Endothelial cell of umbilical vein (primary cell): Measurements from ENCODE around the gene EEF1AKMT1. TPM values are rescaled to one million over a fixed set of nuclear protein-coding genes. Genes with fewer than 3 reads are reported as not detected.

Experiments
- BruUV-seq: library from RNA; stranded (reverse); fragments of 400-500 nt; replicated peaks from 2 replicates; lab custom pipeline; 2021; lab: Mats Ljungman, UMichigan
- CTCF ChIA-PET: fragments of 300-600, 350-600 bp; sonication (Branson Sonifier 250); formaldehyde crosslinking; loops from one replicate; lab custom pipeline; 2021; ENCODE audit warnings: antibody characterized with exemption, inconsistent platforms; lab: Charles Lee
- POLR2A ChIA-PET: fragments of 300-600, 350-600 bp; sonication (Branson Sonifier 250); formaldehyde crosslinking; loops from one replicate; lab custom pipeline; 2021; ENCODE audit warnings: antibody characterized with exemption, inconsistent platforms; lab: Charles Lee
- DNase-seq: peaks from one replicate; pipeline ENCODE4 v3.0.0-alpha.2; 2011; ENCODE audit warnings: low read depth, low spot score
- FAIRE-seq: peaks from 2 replicates; lab custom pipeline; 2011; peaks lifted over from hg19 to GRCh38; lab: Jason Lieb, UNC
- H2AFZ ChIP-seq: 2 replicates; pipeline ENCODE4 v1.6.0; 2012; ENCODE audit warnings: low read depth, low read length, control low read depth, inconsistent platforms
- H3K27ac ChIP-seq: 2 replicates; pipeline ENCODE4 v1.5.1; 2011; ENCODE audit warnings: low read depth, mild to moderate bottlenecking, control low read depth, low read length, moderate library complexity; ENCODE audit not compliant: insufficient read depth
- H3K27me3 ChIP-seq, 2 experiments: 2 replicates each; pipeline versions ENCODE4 v1.6.0 to v1.6.1; 2011; ENCODE audit warnings: low read length in 2 of 2, mixed read lengths in 1 of 2; ENCODE audit not compliant: control insufficient read depth in 2 of 2, insufficient read depth in 2 of 2
- H3K36me3 ChIP-seq, 2 experiments: 2 replicates in 1 of 2; 3 replicates in 1 of 2; pipeline ENCODE4 v1.5.1; 2011; ENCODE audit warnings: low read length in 2 of 2, mild to moderate bottlenecking in 1 of 2, moderate library complexity in 1 of 2; ENCODE audit not compliant: control insufficient read depth in 2 of 2, insufficient read depth in 2 of 2; ENCODE audit errors: extremely low read depth in 1 of 2
- H3K4me1 ChIP-seq: 3 replicates; pipeline ENCODE4 v1.5.1; 2011; ENCODE audit warnings: mild to moderate bottlenecking, low read length; ENCODE audit not compliant: control insufficient read depth, insufficient read depth; ENCODE audit errors: extremely low read depth
- H3K4me2 ChIP-seq: 2 replicates; pipeline ENCODE4 v1.6.1; 2011; ENCODE audit warnings: low read length, control low read depth, mixed read lengths; ENCODE audit not compliant: insufficient read depth
- H3K4me3 ChIP-seq, 3 experiments: fragments of 200-600 bp in 1 of 3; sonication (generic), shearing (Covaris generic) in 1 of 3; replicated peaks in 1 of 3; 2 replicates each; pipeline ENCODE4 v1.5.1; 2011 to 2016; ENCODE audit warnings: control low read depth in 3 of 3, low read length in 3 of 3, mild to moderate bottlenecking in 2 of 3, inconsistent platforms in 1 of 3, low read depth in 1 of 3, moderate library complexity in 1 of 3; ENCODE audit not compliant: insufficient read depth in 1 of 3
- H3K79me2 ChIP-seq: 2 replicates; pipeline ENCODE4 v1.6.0; 2012; ENCODE audit warnings: low read length, inconsistent platforms; ENCODE audit not compliant: control insufficient read depth, insufficient read depth
- H3K9ac ChIP-seq: replicated peaks from 2 replicates; pipeline ENCODE3; 2011; ENCODE audit warnings: low read length, control low read depth; ENCODE audit not compliant: insufficient read depth; ENCODE audit errors: extremely low read depth
- H3K9me1 ChIP-seq: replicated peaks from 3 replicates; pipeline ENCODE4 v1.6.0; 2011; ENCODE audit warnings: mild to moderate bottlenecking, low read length; ENCODE audit not compliant: control insufficient read depth, insufficient read depth; ENCODE audit errors: extremely low read depth
- H3K9me3 ChIP-seq: replicated peaks from 2 replicates; pipeline ENCODE4 v1.5.1; 2012; ENCODE audit warnings: low read length, inconsistent platforms; ENCODE audit not compliant: control insufficient read depth, insufficient read depth
- H4K20me1 ChIP-seq: replicated peaks from 2 replicates; pipeline ENCODE3; 2011; ENCODE audit warnings: mild to moderate bottlenecking, low read length; ENCODE audit not compliant: control insufficient read depth, insufficient read depth; ENCODE audit errors: extremely low read depth
- EZH2 ChIP-seq: IDR thresholded peaks from 2 replicates; pipeline ENCODE4 v1.6.1; 2012; ENCODE audit warnings: borderline replicate concordance, low read depth, mild to moderate bottlenecking, moderate library complexity, low read length, inconsistent platforms; ENCODE audit not compliant: severe bottlenecking
- FOS ChIP-seq: IDR thresholded peaks from 2 replicates; pipeline ENCODE4 v1.6.1; 2011; ENCODE audit warnings: mild to moderate bottlenecking, low read length, moderate library complexity, borderline replicate concordance; ENCODE audit not compliant: insufficient read depth
- GATA2 ChIP-seq: IDR thresholded peaks from 2 replicates; pipeline ENCODE4 v1.7.0; 2011; ENCODE audit warnings: low read depth, mild to moderate bottlenecking, moderate library complexity, mixed read lengths, low read length; ENCODE audit not compliant: insufficient read length, insufficient read depth
- JUN ChIP-seq: IDR thresholded peaks from 2 replicates; pipeline ENCODE4 v1.6.1; 2011; ENCODE audit warnings: borderline replicate concordance, low read depth; ENCODE audit not compliant: insufficient read length, insufficient read depth
- MYC ChIP-seq: IDR thresholded peaks from one replicate; pipeline ENCODE4 v1.6.1; 2011; ENCODE audit warnings: mild to moderate bottlenecking, low read depth, low read length
- POLR2A ChIP-seq: IDR thresholded peaks from 2 replicates; pipeline ENCODE4 v1.6.1; 2012; ENCODE audit warnings: low read depth, mild to moderate bottlenecking, control low read depth, low read length
- POLR2AphosphoS5 ChIP-seq: IDR thresholded peaks from 2 replicates; pipeline ENCODE4 v1.6.1; 2012; ENCODE audit warnings: low read depth, mild to moderate bottlenecking, control low read depth, low read length, moderate library complexity; ENCODE audit not compliant: insufficient read depth
- dilution Hi-C: fragments of 300-500 bp; cut with MboI; formaldehyde crosslinking; loops from one replicate; pipeline ENCODE4 v1.15.0; 2019; ENCODE audit warnings: low sequenced_read_pairs; ENCODE audit not compliant: extremely low pct_ligation_motif_present
- intact Hi-C: fragments of 100-400 bp; cut with micrococcal nuclease; formaldehyde crosslinking; loops from one replicate; pipeline ENCODE4 v1.10.0; 2022
- polyA plus RNA-seq, 4 experiments: library from polyadenylated mRNA; depleted of rRNA in 3 of 4; stranded (reverse) in 3 of 4; unstranded in 1 of 4; fragments of >200 nt; gene quantifications; 2 replicates each; pipeline versions ENCODE4 v1.2.1 to v1.2.3, GENCODE V29; 2011 to 2012; ENCODE audit warnings: missing spikeins in 1 of 4
- total RNA-seq: library from RNA; stranded (reverse); gene quantifications from 2 replicates; pipeline ENCODE4 v1.2.3, GENCODE V29; 2021
- TF ChIP-seq, protein P1 (sequence below), 2 donors: IDR thresholded peaks; 1 replicate in 1 of 2; 2 replicates in 1 of 2; pipeline ENCODE4 v1.5.1; 2011; ENCODE audit warnings: low read length in 2 of 2, mild to moderate bottlenecking in 2 of 2, moderate library complexity in 2 of 2, control low read depth in 1 of 2, inconsistent platforms in 1 of 2, low read depth in 1 of 2; ENCODE audit not compliant: insufficient read depth in 1 of 2; ENCODE audit errors: extremely low read depth in 1 of 2
- TF ChIP-seq, protein P2 (sequence below): IDR thresholded peaks from 2 replicates; pipeline ENCODE4 v1.6.1; 2011; ENCODE audit not compliant: insufficient read depth, insufficient read length

The EEF1AKMT1 gene
- total and polyA plus RNA-seq, 2 donors (not counting 3 experiments of a cell fraction or from before 2014, with no cell fraction given) = 9.0 to 11.1 TPM

DNA sequence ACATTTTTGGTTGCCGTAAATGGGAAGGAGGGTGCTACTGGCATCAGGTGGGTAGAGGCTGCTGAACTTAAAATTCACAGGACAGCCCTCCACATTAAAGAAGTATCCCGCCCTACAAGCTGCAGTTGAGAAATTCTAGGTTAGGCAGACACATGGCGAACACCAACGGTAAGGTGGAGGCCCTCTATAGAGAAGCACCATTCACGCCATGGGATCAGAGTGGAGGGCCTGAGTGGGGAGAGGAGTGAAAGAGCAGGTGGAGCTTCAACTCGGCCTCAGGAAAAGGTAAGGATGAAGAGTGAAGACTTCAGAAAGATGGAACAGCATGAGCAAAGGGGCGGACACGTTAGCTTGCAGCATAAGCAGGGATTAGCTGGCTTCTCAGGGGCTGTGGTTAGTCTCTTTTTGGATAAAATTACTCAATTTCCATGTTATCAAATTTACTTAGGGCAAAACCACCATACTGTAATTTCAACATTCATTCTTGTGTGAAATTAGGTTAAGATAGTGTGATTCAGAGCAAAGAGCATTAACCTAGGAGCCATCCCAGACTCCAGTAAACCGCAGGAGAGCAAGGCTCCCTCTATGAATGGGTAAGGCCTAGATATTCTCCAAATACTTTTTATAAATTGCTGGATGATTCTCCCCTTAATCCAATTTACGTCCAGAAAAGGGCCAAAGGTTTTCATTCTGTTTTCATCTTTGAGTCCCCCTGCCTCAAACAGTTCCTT is 1.2 kb downstream of the EEF1AKMT1 start:
- DNase-seq (no peak), FAIRE-seq (no peak)
- no peaks in the 10 kb centered on the region for H3K9me3 ChIP-seq
- H3K4me2 ChIP-seq = peak overlapping the region; percentile 66
- peak overlapping the region; percentile 88 for H3K27ac ChIP-seq
- no TSS peak for BruUV-seq
- H4K20me1 ChIP-seq = no peaks in the 10 kb centered on the region
- H3K36me3 ChIP-seq = no peaks in the 10 kb centered on the region
- H3K9me1 ChIP-seq = no peaks in the 10 kb centered on the region
- ChIA-PET POLR2A (interaction anchor here (0.7 kb wide), 1 partner anchor 42 kb away, joined by 3 read pairs; no protein-coding TSS in a partner anchor), CTCF (interaction anchor here (1.0 to 5.0 kb wide), 4 partner anchors 19 to 152 kb away, joined by 3 to 21 read pairs (median 3); no protein-coding TSS in a partner anchor)
- TF ChIP-seq POLR2A (no peak), MYC (no peak), GATA2 (no peak), JUN (no peak), POLR2AphosphoS5 (no peak), EZH2 (no peak), FOS (no peak)
- TF ChIP-seq, protein P1, sequence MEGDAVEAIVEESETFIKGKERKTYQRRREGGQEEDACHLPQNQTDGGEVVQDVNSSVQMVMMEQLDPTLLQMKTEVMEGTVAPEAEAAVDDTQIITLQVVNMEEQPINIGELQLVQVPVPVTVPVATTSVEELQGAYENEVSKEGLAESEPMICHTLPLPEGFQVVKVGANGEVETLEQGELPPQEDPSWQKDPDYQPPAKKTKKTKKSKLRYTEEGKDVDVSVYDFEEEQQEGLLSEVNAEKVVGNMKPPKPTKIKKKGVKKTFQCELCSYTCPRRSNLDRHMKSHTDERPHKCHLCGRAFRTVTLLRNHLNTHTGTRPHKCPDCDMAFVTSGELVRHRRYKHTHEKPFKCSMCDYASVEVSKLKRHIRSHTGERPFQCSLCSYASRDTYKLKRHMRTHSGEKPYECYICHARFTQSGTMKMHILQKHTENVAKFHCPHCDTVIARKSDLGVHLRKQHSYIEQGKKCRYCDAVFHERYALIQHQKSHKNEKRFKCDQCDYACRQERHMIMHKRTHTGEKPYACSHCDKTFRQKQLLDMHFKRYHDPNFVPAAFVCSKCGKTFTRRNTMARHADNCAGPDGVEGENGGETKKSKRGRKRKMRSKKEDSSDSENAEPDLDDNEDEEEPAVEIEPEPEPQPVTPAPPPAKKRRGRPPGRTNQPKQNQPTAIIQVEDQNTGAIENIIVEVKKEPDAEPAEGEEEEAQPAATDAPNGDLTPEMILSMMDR (IDR thresholded peaks at IDR 0.05; ENCODE audit: extremely low read depth in 1 of 2, insufficient read depth in 1 of 2, low read depth in 1 of 2, low read length in 2 of 2) = no peak
- TF ChIP-seq, protein P2, sequence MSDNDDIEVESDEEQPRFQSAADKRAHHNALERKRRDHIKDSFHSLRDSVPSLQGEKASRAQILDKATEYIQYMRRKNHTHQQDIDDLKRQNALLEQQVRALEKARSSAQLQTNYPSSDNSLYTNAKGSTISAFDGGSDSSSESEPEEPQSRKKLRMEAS = no peak
- H3K9ac ChIP-seq = peak overlapping the region; percentile 78
- H3K4me3 ChIP-seq = peak overlapping the region in 1 of 3 experiments; percentile 60
- no peaks in the 10 kb centered on the region for H3K27me3 ChIP-seq
- H3K4me1 ChIP-seq = peaks cover 21% of the 10 kb centered on the region
- no peak overlapping the region for H2AFZ ChIP-seq
- peaks cover 6% of the 10 kb centered on the region for H3K79me2 ChIP-seq
- intact Hi-C loops = loop anchor here (5.0 to 10.0 kb wide), 2 partner anchors 55 to 292 kb away; partner anchors contain the start of gene LATS2
- dilution Hi-C loops = no loop called here
